DOHH2 (cell line): ENCODE measurements around the gene TMEM92.

Experiments used
- EZH2phosphoT487 ChIP-seq: fragments of 200-600 bp; sonication (generic); IDR thresholded peaks from 2 replicates; pipeline ENCODE4 v1.6.1; 2017; ENCODE audit warnings: borderline replicate concordance, mild to moderate bottlenecking, antibody characterized with exemption, low read length, moderate library complexity, mixed read lengths
- TF ChIP-seq, protein P1 (sequence below): fragments of 200-600 bp; sonication (generic); IDR thresholded peaks from one replicate; pipeline ENCODE4 v1.5.1; 2014; ENCODE audit warnings: antibody characterized with exemption, mild to moderate bottlenecking, low read depth, low read length; ENCODE audit not compliant: poor library complexity, severe bottlenecking

DNA sequence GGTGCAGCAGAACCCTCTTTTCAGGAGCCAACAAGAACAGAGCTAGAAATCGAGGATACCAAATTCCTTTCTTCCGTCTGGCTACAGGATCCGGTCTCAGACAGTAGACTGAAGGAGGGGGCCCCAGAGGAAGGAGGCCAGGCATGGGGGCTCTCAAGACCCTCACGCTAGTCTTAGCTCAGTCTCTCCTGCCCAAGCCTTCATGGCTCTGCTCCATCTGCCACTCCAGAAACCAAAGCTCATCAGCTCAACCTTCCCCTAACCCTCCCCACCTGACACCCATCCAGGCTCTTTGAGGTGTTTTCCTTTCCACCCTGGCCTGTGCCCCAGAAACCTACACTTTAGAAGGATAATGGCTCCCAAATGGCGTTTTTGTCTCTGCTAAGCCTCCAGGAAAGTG is 6.2 kb upstream of the TMEM92 start:
- TF ChIP-seq, protein P1, sequence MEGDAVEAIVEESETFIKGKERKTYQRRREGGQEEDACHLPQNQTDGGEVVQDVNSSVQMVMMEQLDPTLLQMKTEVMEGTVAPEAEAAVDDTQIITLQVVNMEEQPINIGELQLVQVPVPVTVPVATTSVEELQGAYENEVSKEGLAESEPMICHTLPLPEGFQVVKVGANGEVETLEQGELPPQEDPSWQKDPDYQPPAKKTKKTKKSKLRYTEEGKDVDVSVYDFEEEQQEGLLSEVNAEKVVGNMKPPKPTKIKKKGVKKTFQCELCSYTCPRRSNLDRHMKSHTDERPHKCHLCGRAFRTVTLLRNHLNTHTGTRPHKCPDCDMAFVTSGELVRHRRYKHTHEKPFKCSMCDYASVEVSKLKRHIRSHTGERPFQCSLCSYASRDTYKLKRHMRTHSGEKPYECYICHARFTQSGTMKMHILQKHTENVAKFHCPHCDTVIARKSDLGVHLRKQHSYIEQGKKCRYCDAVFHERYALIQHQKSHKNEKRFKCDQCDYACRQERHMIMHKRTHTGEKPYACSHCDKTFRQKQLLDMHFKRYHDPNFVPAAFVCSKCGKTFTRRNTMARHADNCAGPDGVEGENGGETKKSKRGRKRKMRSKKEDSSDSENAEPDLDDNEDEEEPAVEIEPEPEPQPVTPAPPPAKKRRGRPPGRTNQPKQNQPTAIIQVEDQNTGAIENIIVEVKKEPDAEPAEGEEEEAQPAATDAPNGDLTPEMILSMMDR, result no peak
- no peak for TF ChIP-seq EZH2phosphoT487
